Neural crest cell (in vitro differentiated cells): ENCODE measurements around the gene AATK. TPM values are rescaled to one million over a fixed set of nuclear protein-coding genes. Genes with fewer than 3 reads are reported as not detected.

ENCODE experiments used
- DNase-seq: peaks from one replicate; pipeline ENCODE4 v3.0.0; 2021; ENCODE audit warnings: low read depth, mixed read lengths, low spot score
- H3K27ac Mint-ChIP-seq: one replicate; pipeline ENCODE4 v1.8.0; 2021; ENCODE audit warnings: mild to moderate bottlenecking, mixed read lengths; ENCODE audit not compliant: unreplicated experiment
- H3K27me3 Mint-ChIP-seq: 2 replicates; pipeline ENCODE4 v1.8.0; 2021; ENCODE audit warnings: low read depth, mild to moderate bottlenecking, mixed read lengths
- H3K36me3 Mint-ChIP-seq: 2 replicates; pipeline ENCODE4 v1.8.0; 2021; ENCODE audit warnings: low read depth, mild to moderate bottlenecking, mixed read lengths
- H3K4me1 Mint-ChIP-seq: 2 replicates; pipeline ENCODE4 v1.8.0; 2021; ENCODE audit warnings: mixed read lengths
- H3K4me3 Mint-ChIP-seq: one replicate; pipeline ENCODE4 v1.8.0; 2021; ENCODE audit warnings: mild to moderate bottlenecking, mixed read lengths
- H3K9me3 Mint-ChIP-seq: 2 replicates; pipeline ENCODE4 v1.8.0; 2021; ENCODE audit warnings: mixed read lengths
- total RNA-seq: library from RNA; stranded (reverse); gene quantifications from 2 replicates; pipeline ENCODE4 v1.2.1, GENCODE V29; 2021
- TF ChIP-seq, protein P1 (sequence below): fragments of 200-600 bp; sonication (generic); conservative IDR thresholded peaks from 2 replicates; pipeline ENCODE4 v1.5.0; 2021; ENCODE audit warnings: antibody characterized with exemption, mild to moderate bottlenecking

Gene AATK
- total RNA-seq, 1 donor from 2014 or later = 6.0 TPM

DNA sequence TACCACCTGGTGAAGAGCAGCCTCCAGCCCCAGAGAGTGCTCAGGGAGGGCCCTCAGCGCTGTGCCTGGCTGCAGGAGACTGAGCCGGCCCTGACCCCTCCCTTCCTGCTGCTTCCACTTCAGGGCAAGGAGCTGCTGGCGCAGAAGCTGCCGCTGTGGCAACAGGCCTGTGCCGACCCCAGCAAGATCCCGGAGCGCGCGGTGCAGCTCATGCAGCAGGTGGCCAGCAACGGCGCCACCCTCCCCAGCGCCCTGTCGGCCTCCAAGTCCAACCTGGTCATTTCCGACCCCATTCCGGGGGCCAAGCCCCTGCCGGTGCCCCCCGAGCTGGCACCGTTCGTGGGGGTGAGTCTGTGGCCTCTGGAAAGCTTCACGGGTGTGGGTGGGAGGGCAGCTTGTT is 62.6 kb downstream of the AATK start:
- Mint-ChIP-seq H3K27me3 (no peaks in the 10 kb centered on the region), H3K4me3 (no peak overlapping the region), H3K9me3 (no peaks in the 10 kb centered on the region), H3K27ac (no peak overlapping the region), H3K4me1 (no peaks in the 10 kb centered on the region), H3K36me3 (no peaks in the 10 kb centered on the region)
- TF ChIP-seq, protein P1, sequence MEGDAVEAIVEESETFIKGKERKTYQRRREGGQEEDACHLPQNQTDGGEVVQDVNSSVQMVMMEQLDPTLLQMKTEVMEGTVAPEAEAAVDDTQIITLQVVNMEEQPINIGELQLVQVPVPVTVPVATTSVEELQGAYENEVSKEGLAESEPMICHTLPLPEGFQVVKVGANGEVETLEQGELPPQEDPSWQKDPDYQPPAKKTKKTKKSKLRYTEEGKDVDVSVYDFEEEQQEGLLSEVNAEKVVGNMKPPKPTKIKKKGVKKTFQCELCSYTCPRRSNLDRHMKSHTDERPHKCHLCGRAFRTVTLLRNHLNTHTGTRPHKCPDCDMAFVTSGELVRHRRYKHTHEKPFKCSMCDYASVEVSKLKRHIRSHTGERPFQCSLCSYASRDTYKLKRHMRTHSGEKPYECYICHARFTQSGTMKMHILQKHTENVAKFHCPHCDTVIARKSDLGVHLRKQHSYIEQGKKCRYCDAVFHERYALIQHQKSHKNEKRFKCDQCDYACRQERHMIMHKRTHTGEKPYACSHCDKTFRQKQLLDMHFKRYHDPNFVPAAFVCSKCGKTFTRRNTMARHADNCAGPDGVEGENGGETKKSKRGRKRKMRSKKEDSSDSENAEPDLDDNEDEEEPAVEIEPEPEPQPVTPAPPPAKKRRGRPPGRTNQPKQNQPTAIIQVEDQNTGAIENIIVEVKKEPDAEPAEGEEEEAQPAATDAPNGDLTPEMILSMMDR = no peak
- DNase-seq = no peak

DNA sequence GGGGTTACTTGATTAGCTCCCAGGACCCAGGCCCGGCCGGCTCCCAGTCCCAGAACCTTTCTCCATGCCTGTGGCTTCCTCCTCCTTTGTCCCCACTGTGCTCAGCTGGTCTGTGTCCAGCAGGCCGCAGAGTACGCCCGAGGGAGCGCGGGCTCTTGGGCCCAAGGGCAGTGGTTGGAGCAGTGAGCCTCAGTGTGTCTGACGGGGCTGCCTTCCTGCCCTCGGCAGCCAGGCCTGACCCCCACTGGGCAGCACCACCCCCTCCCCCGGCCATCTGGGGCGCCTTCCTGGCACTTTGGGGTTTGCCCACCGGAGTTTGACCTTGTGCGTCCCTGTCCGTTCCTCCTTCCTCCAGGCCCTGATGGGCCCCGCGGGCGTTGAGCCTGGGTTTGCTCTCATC is 63.2 kb downstream of the AATK start:
- Mint-ChIP-seq H3K36me3 (no peaks in the 10 kb centered on the region), H3K9me3 (no peaks in the 10 kb centered on the region), H3K27ac (no peak overlapping the region), H3K27me3 (no peaks in the 10 kb centered on the region), H3K4me1 (no peaks in the 10 kb centered on the region), H3K4me3 (no peak overlapping the region)
- TF ChIP-seq, protein P1 = no peak
- DNase-seq = no peak

DNA sequence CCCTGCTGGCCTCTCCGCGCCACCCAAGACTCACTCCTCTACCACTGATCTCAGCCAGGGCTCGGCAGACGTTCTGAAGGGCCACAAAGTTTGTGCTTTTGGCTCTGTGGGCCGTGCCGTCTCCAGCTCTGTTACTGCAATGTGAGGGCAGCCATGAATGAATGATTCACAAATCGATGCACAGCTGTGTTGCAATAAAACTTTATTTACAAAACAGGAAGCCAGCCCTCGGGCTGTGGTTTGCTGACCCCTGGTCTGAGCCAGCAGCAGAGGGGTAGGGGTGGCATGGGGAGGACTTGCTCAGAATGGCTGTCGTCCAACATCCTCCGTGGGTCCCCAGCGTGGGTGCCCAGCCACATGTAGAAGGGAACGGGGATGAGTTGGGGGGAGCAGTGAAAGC is 63.7 kb downstream of the AATK start:
- Mint-ChIP-seq H3K4me3 (no peak overlapping the region), H3K27me3 (no peaks in the 10 kb centered on the region), H3K9me3 (no peaks in the 10 kb centered on the region), H3K4me1 (peaks cover 3% of the 10 kb centered on the region), H3K27ac (no peak overlapping the region), H3K36me3 (no peaks in the 10 kb centered on the region)
- TF ChIP-seq, protein P1 = no peak
- no peak for DNase-seq

DNA sequence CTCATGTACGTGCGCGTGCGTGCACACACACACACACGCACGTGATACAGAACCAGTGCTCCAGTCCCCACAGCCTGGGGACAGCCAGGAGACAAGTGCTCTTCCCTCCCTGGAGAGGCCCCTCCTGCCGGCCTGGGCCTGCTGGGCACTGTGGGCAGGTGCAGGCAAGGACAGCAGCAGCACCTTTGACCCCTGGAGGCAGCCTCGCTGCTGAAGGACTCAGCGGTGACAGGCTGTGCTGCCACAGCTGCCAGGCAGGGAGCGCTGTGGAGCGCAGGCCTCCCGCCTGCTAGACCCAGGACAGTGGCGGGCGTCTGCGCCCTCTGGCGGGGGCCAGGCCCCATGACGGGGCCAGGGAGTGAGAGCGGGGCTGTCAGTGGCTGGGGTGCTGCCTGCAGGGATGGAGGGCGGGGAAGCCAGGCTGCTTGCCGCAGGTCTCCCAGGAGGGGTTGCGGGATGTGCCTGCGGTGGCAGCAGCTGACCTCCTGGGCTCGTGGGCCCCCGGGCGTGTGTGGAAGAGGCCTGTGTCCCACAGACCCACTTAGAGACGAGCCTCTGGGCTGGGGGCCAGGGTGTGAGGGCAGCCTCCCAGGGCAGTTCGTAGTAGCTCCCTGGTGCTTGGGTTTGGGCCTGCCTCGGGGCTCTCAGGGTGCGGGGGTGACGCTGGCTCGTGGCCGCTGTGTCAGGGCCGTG is 64.3 kb downstream of the AATK start:
- H3K9me3 Mint-ChIP-seq = no peaks in the 10 kb centered on the region
- H3K27me3 Mint-ChIP-seq = no peaks in the 10 kb centered on the region
- peak; percentile 97 for DNase-seq
- no peak overlapping the region for H3K4me3 Mint-ChIP-seq
- H3K36me3 Mint-ChIP-seq = no peaks in the 10 kb centered on the region
- peaks cover 8% of the 10 kb centered on the region for H3K4me1 Mint-ChIP-seq
- no peak overlapping the region for H3K27ac Mint-ChIP-seq
- TF ChIP-seq, protein P1 = peak; percentile 100

DNA sequence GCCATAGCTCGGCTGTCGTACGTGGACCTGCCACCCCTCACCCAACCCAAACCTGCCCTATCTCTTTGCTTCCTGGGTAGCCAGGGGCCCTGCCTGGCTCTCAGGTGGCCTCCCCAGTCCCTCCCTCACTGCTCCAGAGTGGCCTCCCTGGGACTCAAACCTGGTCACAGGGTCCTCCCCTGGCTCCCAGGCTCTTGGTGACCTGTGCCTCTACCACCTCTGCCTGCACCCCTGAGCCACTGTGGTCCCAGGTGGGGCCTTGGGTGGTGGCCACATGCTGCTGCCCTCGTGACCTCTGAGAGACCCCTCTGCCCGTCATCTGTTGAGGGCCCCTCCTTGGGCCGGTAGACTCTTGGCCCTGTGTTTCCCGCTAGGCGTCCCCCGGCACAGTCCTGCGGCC is 65.4 kb downstream of the AATK start:
- H3K27ac Mint-ChIP-seq = no peak overlapping the region
- H3K4me1 Mint-ChIP-seq = peaks cover 17% of the 10 kb centered on the region
- H3K36me3 Mint-ChIP-seq = no peaks in the 10 kb centered on the region

More for the DNA sequence above, 65.4 kb downstream of the AATK start:
- DNase-seq = no peak
- no peak overlapping the region for H3K4me3 Mint-ChIP-seq
- no peaks in the 10 kb centered on the region for H3K9me3 Mint-ChIP-seq
- H3K27me3 Mint-ChIP-seq = no peaks in the 10 kb centered on the region
- TF ChIP-seq, protein P1 = no peak
